Putamen (tissue), 1 donor: ENCODE data around the gene VWF.

Experiments
- DNase-seq: peaks from one replicate; pipeline ENCODE4 v3.0.0-alpha.2; 2016; ENCODE audit warnings: low spot score

Gene VWF

GRCh38 chr12:5977556-5977955 lies 146.9 kb downstream of the VWF start:
- DNase-seq: no peak

GRCh38 chr12:5976711-5977110 lies 147.8 kb downstream of the VWF start:
- no peak for DNase-seq

GRCh38 chr12:5976196-5976595 lies 148.3 kb downstream of the VWF start:
- DNase-seq: no peak

GRCh38 chr12:5973461-5974115 lies 150.9 kb downstream of the VWF start:
- DNase-seq: no peak

GRCh38 chr12:5972387-5972786 lies 152.1 kb downstream of the VWF start:
- no peak for DNase-seq

- no peak for DNase-seq
These were observed 153.1 kb downstream of the VWF start for GRCh38 chr12:5971194-5971850.

- DNase-seq: no peak
These were observed 154.3 kb downstream of the VWF start for GRCh38 chr12:5969974-5970690.

GRCh38 chr12:5969156-5969973 lies 155.1 kb downstream of the VWF start:
- no peak for DNase-seq

- no peak for DNase-seq
These were observed 156.6 kb downstream of the VWF start for GRCh38 chr12:5967645-5968415.

GRCh38 chr12:5966486-5967095 lies 157.9 kb downstream of the VWF start:
- DNase-seq: no peak

- no peak for DNase-seq
These were observed 158.5 kb downstream of the VWF start for GRCh38 chr12:5965950-5966383.

GRCh38 chr12:5964913-5965900 lies 159.3 kb downstream of the VWF start:
- no peak for DNase-seq

GRCh38 chr12:5963515-5963914 lies 161.0 kb downstream of the VWF start:
- DNase-seq: no peak

GRCh38 chr12:5960783-5961182 lies 163.7 kb downstream of the VWF start:
- DNase-seq: no peak

GRCh38 chr12:5956987-5957386 lies 167.5 kb downstream of the VWF start:
- no peak for DNase-seq

GRCh38 chr12:5954661-5955060 lies 169.8 kb downstream of the VWF start:
- no peak for DNase-seq

GRCh38 chr12:5953835-5954586 lies 170.5 kb downstream of the VWF start:
- no peak for DNase-seq

- DNase-seq: no peak
These were observed 172.4 kb downstream of the VWF start for GRCh38 chr12:5952031-5952430.

GRCh38 chr12:5948696-5949095 lies 175.8 kb downstream of the VWF start:
- DNase-seq: no peak
